K562 (cell line): ENCODE data around the gene B4GALT1. TPM values are rescaled to one million over a fixed set of nuclear protein-coding genes. Genes with fewer than 3 reads are reported as not detected.

Experiments
- polyA plus RNA-seq, 8 experiments: library from polyadenylated mRNA; depleted of rRNA in 4 of 8; stranded (reverse) in 5 of 8; unstranded in 3 of 8; fragments of >200 nt; fragmentation: Nextera tagmentation in 2 of 8; fragmentation: Illumina TruSeq in 1 of 8; extraction: Ambion mirVana in 2 of 8; extraction: Trizol in 1 of 8; gene quantifications; 2 replicates each; pipeline versions ENCODE4 v1.2.1 to v1.2.3, GENCODE V29; 2011 to 2014; ENCODE audit warnings: inconsistent platforms in 1 of 8, missing spikeins in 1 of 8
- small RNA-seq: library from RNA; depleted of rRNA; stranded (forward); fragments of <200 nt; gene quantifications from one replicate; pipeline ENCODE3, GENCODE V24; 2014
- total RNA-seq, 7 experiments: library from RNA; depleted of rRNA in 6 of 7; stranded (reverse); fragments of >200 nt in 6 of 7; fragmentation: Illumina TruSeq in 2 of 7; extraction: Trizol in 2 of 7; gene quantifications; 2 replicates each; pipeline versions ENCODE4 v1.2.1 to v1.2.3, GENCODE V29; 2011 to 2021; ENCODE audit warnings: low replicate concordance in 1 of 7

B4GALT1 gene
- total and polyA plus RNA-seq, 9 of the 15 experiments (the other 6 are each of a cell fraction or from before 2014, with no cell fraction given) = 4.1 to 26.8 (median 7.1) TPM

Small RNA genes within 50 kb of the gene (small RNA-seq; reads per million reads assigned to genes)
- not detected for gene RNU4ATAC15P

Other genes with a start within 250 kb of the B4GALT1 start
Only the 7 nearest of the 8 such genes appear.
- gene APTX, start 165.7 kb downstream of the B4GALT1 start, total RNA-seq (2014; rRNA removed) = 51.2 and 70.5 TPM in 2 replicates
- gene APTX, start 165.7 kb downstream of the B4GALT1 start, total RNA-seq (2014; rRNA removed; fragmentation: Illumina TruSeq; extraction: Trizol) = 68.9 and 72.5 TPM in 2 replicates
- gene APTX, start 165.7 kb downstream of the B4GALT1 start, total RNA-seq (2015; rRNA removed; fragmentation: Illumina TruSeq; extraction: Trizol) = 54.5 and 59.3 TPM in 2 replicates
- gene APTX, start 165.7 kb downstream of the B4GALT1 start, total RNA-seq (2021) = 46.2 and 49.2 TPM in 2 replicates
- 50.1 and 69.5 TPM in 2 replicates for gene APTX, start 165.7 kb downstream of the B4GALT1 start, polyA plus RNA-seq (2011; rRNA removed)
- 58.1 and 73.6 TPM in 2 replicates for gene APTX, start 165.7 kb downstream of the B4GALT1 start, polyA plus RNA-seq (2014; fragmentation: Illumina TruSeq; extraction: Trizol)
- 10 to 100 TPM; 81.9 to 92.4 TPM for gene APTX, start 165.7 kb downstream of the B4GALT1 start, polyA plus RNA-seq (2014; fragmentation: Nextera tagmentation; extraction: Ambion mirVana)
- 65.7 and 68.2 TPM in 2 replicates for gene APTX, start 165.7 kb downstream of the B4GALT1 start, polyA plus RNA-seq (2014; rRNA removed)
- 105 and 109 TPM in 2 replicates for gene DNAJA1, start 142.1 kb downstream of the B4GALT1 start, total RNA-seq (2014; rRNA removed)
- gene DNAJA1, start 142.1 kb downstream of the B4GALT1 start, total RNA-seq (2014; rRNA removed; fragmentation: Illumina TruSeq; extraction: Trizol) = 175 and 189 TPM in 2 replicates
- 192 and 194 TPM in 2 replicates for gene DNAJA1, start 142.1 kb downstream of the B4GALT1 start, total RNA-seq (2015; rRNA removed; fragmentation: Illumina TruSeq; extraction: Trizol)
- gene DNAJA1, start 142.1 kb downstream of the B4GALT1 start, total RNA-seq (2021) = 137 and 138 TPM in 2 replicates
- 170 and 197 TPM in 2 replicates for gene DNAJA1, start 142.1 kb downstream of the B4GALT1 start, polyA plus RNA-seq (2011; rRNA removed)
- gene DNAJA1, start 142.1 kb downstream of the B4GALT1 start, polyA plus RNA-seq (2014; fragmentation: Illumina TruSeq; extraction: Trizol) = 175 and 213 TPM in 2 replicates
- 100 to 1,000 TPM; 164 to 359 TPM for gene DNAJA1, start 142.1 kb downstream of the B4GALT1 start, polyA plus RNA-seq (2014; fragmentation: Nextera tagmentation; extraction: Ambion mirVana)
- gene DNAJA1, start 142.1 kb downstream of the B4GALT1 start, polyA plus RNA-seq (2014; rRNA removed) = 161 and 171 TPM in 2 replicates
- gene SMU1, start 90.7 kb downstream of the B4GALT1 start, total RNA-seq (2014; rRNA removed) = 16.0 and 17.0 TPM in 2 replicates
- gene SMU1, start 90.7 kb downstream of the B4GALT1 start, total RNA-seq (2014; rRNA removed; fragmentation: Illumina TruSeq; extraction: Trizol) = 33.4 and 35.9 TPM in 2 replicates
- gene SMU1, start 90.7 kb downstream of the B4GALT1 start, total RNA-seq (2015; rRNA removed; fragmentation: Illumina TruSeq; extraction: Trizol) = 27.6 and 28.2 TPM in 2 replicates
- gene SMU1, start 90.7 kb downstream of the B4GALT1 start, total RNA-seq (2021) = 19.1 and 21.7 TPM in 2 replicates
- 15.3 and 20.7 TPM in 2 replicates for gene SMU1, start 90.7 kb downstream of the B4GALT1 start, polyA plus RNA-seq (2011; rRNA removed)
- 16.6 and 17.9 TPM in 2 replicates for gene SMU1, start 90.7 kb downstream of the B4GALT1 start, polyA plus RNA-seq (2014; fragmentation: Illumina TruSeq; extraction: Trizol)
- gene SMU1, start 90.7 kb downstream of the B4GALT1 start, polyA plus RNA-seq (2014; fragmentation: Nextera tagmentation; extraction: Ambion mirVana) = 10 to 100 TPM; 20.5 to 23.9 TPM
- 13.2 and 15.0 TPM in 2 replicates for gene SMU1, start 90.7 kb downstream of the B4GALT1 start, polyA plus RNA-seq (2014; rRNA removed)
- gene SPINK4, start 72.8 kb upstream of the B4GALT1 start, total RNA-seq (2014; rRNA removed) = not detected in 2 replicates
- 1.1 and 1.6 TPM in 2 replicates for gene SPINK4, start 72.8 kb upstream of the B4GALT1 start, total RNA-seq (2014; rRNA removed; fragmentation: Illumina TruSeq; extraction: Trizol)
- gene SPINK4, start 72.8 kb upstream of the B4GALT1 start, total RNA-seq (2015; rRNA removed; fragmentation: Illumina TruSeq; extraction: Trizol) = not detected in 2 replicates
- 0.80 TPM in 1 of 2 replicates, not detected in the other for gene SPINK4, start 72.8 kb upstream of the B4GALT1 start, total RNA-seq (2021)
- 0.74 and 1.1 TPM in 2 replicates for gene SPINK4, start 72.8 kb upstream of the B4GALT1 start, polyA plus RNA-seq (2011; rRNA removed)
- 2.0 and 2.1 TPM in 2 replicates for gene SPINK4, start 72.8 kb upstream of the B4GALT1 start, polyA plus RNA-seq (2014; fragmentation: Illumina TruSeq; extraction: Trizol)
- gene SPINK4, start 72.8 kb upstream of the B4GALT1 start, polyA plus RNA-seq (2014; fragmentation: Nextera tagmentation; extraction: Ambion mirVana) = 1 to 10 TPM; 3.9 to 5.5 TPM
- gene SPINK4, start 72.8 kb upstream of the B4GALT1 start, polyA plus RNA-seq (2014; rRNA removed) = 2.1 and 5.1 TPM in 2 replicates
- 76.1 and 106 TPM in 2 replicates for gene BAG1, start 97.4 kb upstream of the B4GALT1 start, total RNA-seq (2014; rRNA removed)
- 56.0 and 57.6 TPM in 2 replicates for gene BAG1, start 97.4 kb upstream of the B4GALT1 start, total RNA-seq (2014; rRNA removed; fragmentation: Illumina TruSeq; extraction: Trizol)
- 56.0 and 59.2 TPM in 2 replicates for gene BAG1, start 97.4 kb upstream of the B4GALT1 start, total RNA-seq (2015; rRNA removed; fragmentation: Illumina TruSeq; extraction: Trizol)
- gene BAG1, start 97.4 kb upstream of the B4GALT1 start, total RNA-seq (2021) = 86.6 and 94.5 TPM in 2 replicates
- gene BAG1, start 97.4 kb upstream of the B4GALT1 start, polyA plus RNA-seq (2011; rRNA removed) = 30.3 and 46.1 TPM in 2 replicates
- gene BAG1, start 97.4 kb upstream of the B4GALT1 start, polyA plus RNA-seq (2014; fragmentation: Illumina TruSeq; extraction: Trizol) = 56.9 and 60.0 TPM in 2 replicates
- gene BAG1, start 97.4 kb upstream of the B4GALT1 start, polyA plus RNA-seq (2014; fragmentation: Nextera tagmentation; extraction: Ambion mirVana) = 10 to 100 TPM in 1 of 2 experiments, 1 to 10 TPM in 1; 9.7 to 10.0 TPM
- gene BAG1, start 97.4 kb upstream of the B4GALT1 start, polyA plus RNA-seq (2014; rRNA removed) = 103 and 120 TPM in 2 replicates
- gene CHMP5, start 97.7 kb upstream of the B4GALT1 start, total RNA-seq (2014; rRNA removed) = 34.2 and 42.8 TPM in 2 replicates
- 59.9 and 71.6 TPM in 2 replicates for gene CHMP5, start 97.7 kb upstream of the B4GALT1 start, total RNA-seq (2014; rRNA removed; fragmentation: Illumina TruSeq; extraction: Trizol)
- 33.8 and 36.5 TPM in 2 replicates for gene CHMP5, start 97.7 kb upstream of the B4GALT1 start, total RNA-seq (2015; rRNA removed; fragmentation: Illumina TruSeq; extraction: Trizol)
- gene CHMP5, start 97.7 kb upstream of the B4GALT1 start, total RNA-seq (2021) = 36.0 and 39.3 TPM in 2 replicates
- gene CHMP5, start 97.7 kb upstream of the B4GALT1 start, polyA plus RNA-seq (2011; rRNA removed) = 53.3 and 67.2 TPM in 2 replicates
- gene CHMP5, start 97.7 kb upstream of the B4GALT1 start, polyA plus RNA-seq (2014; fragmentation: Illumina TruSeq; extraction: Trizol) = 50.9 and 53.0 TPM in 2 replicates
- 100 to 1,000 TPM in 1 of 2 experiments, 10 to 100 TPM in 1; 99.5 to 105 TPM for gene CHMP5, start 97.7 kb upstream of the B4GALT1 start, polyA plus RNA-seq (2014; fragmentation: Nextera tagmentation; extraction: Ambion mirVana)
- gene CHMP5, start 97.7 kb upstream of the B4GALT1 start, polyA plus RNA-seq (2014; rRNA removed) = 53.0 and 54.9 TPM in 2 replicates
- 22.1 and 23.8 TPM in 2 replicates for gene NFX1, start 123.2 kb upstream of the B4GALT1 start, total RNA-seq (2014; rRNA removed)
- gene NFX1, start 123.2 kb upstream of the B4GALT1 start, total RNA-seq (2014; rRNA removed; fragmentation: Illumina TruSeq; extraction: Trizol) = 26.3 and 28.7 TPM in 2 replicates
- gene NFX1, start 123.2 kb upstream of the B4GALT1 start, total RNA-seq (2015; rRNA removed; fragmentation: Illumina TruSeq; extraction: Trizol) = 24.8 and 26.8 TPM in 2 replicates
- 29.9 and 30.8 TPM in 2 replicates for gene NFX1, start 123.2 kb upstream of the B4GALT1 start, total RNA-seq (2021)
- gene NFX1, start 123.2 kb upstream of the B4GALT1 start, polyA plus RNA-seq (2011; rRNA removed) = 36.5 and 38.9 TPM in 2 replicates
- gene NFX1, start 123.2 kb upstream of the B4GALT1 start, polyA plus RNA-seq (2014; fragmentation: Illumina TruSeq; extraction: Trizol) = 32.7 and 38.5 TPM in 2 replicates
- gene NFX1, start 123.2 kb upstream of the B4GALT1 start, polyA plus RNA-seq (2014; fragmentation: Nextera tagmentation; extraction: Ambion mirVana) = 10 to 100 TPM in 1 of 2 experiments, 1 to 10 TPM in 1; 8.8 to 32.5 TPM
- 24.0 TPM in 2 replicates for gene NFX1, start 123.2 kb upstream of the B4GALT1 start, polyA plus RNA-seq (2014; rRNA removed)